Upper lobe of right lung (tissue), 1 donor: ENCODE measurements around the gene RAB1A. TPM values are rescaled to one million over a fixed set of nuclear protein-coding genes. Genes with fewer than 3 reads are reported as not detected.

Source experiments
- ATAC-seq: fragments of 200-7000 bp; cut with Tn5 transposase; one replicate; pipeline ENCODE4 v1.9.1; 2020; ENCODE audit warnings: mild to moderate bottlenecking, moderate library complexity
- DNase-seq: peaks from one replicate; pipeline ENCODE4 v3.0.0-alpha.2; 2020
- H3K27ac ChIP-seq: fragments of 200-600 bp; one replicate; pipeline ENCODE4 v1.8.0; 2022
- H3K27me3 ChIP-seq: fragments of 200-600 bp; one replicate; pipeline ENCODE4 v1.8.0; 2022; ENCODE audit warnings: mild to moderate bottlenecking
- H3K36me3 ChIP-seq: fragments of 200-600 bp; one replicate; pipeline ENCODE4 v1.8.0; 2022
- H3K4me1 ChIP-seq: fragments of 200-600 bp; one replicate; pipeline ENCODE4 v1.8.0; 2022
- H3K4me3 ChIP-seq: fragments of 200-600 bp; one replicate; pipeline ENCODE4 v1.8.0; 2022; ENCODE audit warnings: mild to moderate bottlenecking
- H3K9me3 ChIP-seq: fragments of 200-600 bp; one replicate; pipeline ENCODE4 v1.8.0; 2022
- CTCF ChIP-seq: fragments of 200-600 bp; IDR thresholded peaks from one replicate; pipeline ENCODE4 v1.8.0; 2022; ENCODE audit warnings: antibody characterized with exemption
- intact Hi-C: fragments of 100-400 bp; cut with DNase I; formaldehyde crosslinking; loops from one replicate; pipeline ENCODE4 v1.11.0; 2022
- total RNA-seq: library from RNA; stranded (reverse); fragmentation: NEBNext Ultra II Directional; extraction: Animal tissue kit (Norgen Biotek cat#: 25700); gene quantifications from one replicate; pipeline ENCODE4 v1.2.1, GENCODE V29; 2021
- donor health status: DM: no; HTN: yes; CAD: no; lungs with severe emphysema.

RAB1A gene
- total RNA-seq, 1 donor from 2014 or later, result 151 TPM

DNA sequence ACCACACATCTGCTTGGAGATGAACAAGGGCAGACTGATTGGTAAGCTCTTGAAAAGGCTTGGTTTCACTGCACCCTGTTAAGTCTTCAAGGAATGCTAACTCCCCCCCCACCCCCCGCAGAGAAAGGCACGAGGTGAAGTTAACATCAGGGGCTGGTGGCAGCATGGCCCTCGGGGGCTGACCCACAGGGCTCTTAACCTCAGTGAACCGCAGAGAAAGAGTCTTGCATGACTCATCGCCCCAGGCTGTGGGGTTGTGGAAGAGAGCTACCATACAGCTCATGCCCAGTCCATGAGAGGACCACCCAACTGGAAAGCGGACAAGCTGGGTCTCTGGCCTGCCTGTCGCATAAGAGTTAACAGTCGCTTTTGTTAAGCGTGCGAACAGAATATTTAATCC lies 84.3 kb downstream of the RAB1A start:
- no peak for DNase-seq
- Histone ChIP-seq H3K9me3 (peaks cover 7% of the 10 kb centered on the region), H3K27me3 (no peaks in the 10 kb centered on the region), H3K4me1 (no peaks in the 10 kb centered on the region), H3K4me3 (no peak overlapping the region), H3K27ac (no peak overlapping the region), H3K36me3 (no peaks in the 10 kb centered on the region)
- no peak for ATAC-seq
- intact Hi-C loops, result no loop called here
- TF ChIP-seq CTCF, result no peak

DNA sequence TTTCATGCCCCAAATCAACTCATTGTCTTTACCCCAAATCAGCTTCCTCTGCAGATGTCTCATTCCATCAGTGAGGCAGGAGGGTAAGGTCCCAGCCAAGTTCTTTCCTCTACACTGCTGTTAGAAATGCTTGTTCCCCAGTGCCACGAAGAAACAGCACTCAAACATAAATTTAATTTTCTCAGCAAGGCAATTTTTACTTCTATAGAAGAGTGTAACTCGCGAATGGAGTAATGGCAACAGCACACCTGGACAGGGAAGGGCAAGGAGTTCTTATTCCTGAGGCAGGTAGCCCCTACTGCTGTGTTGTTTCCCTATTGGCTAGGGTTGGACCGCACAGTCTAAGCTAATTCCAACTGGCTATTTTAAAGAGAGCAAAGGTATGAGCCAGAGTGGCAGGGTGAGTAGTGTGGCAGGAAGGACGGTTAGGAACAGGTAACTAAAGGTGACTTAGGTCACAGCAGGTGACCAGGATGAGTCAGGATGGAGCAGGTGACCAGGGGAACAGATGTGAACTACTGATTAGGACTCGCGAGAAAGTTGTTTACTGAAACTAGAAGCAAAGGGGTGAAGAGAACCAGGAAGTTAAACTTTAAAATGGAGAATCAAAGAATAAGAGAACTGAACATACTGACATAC lies 85.7 kb downstream of the RAB1A start:
- Histone ChIP-seq H3K9me3 (peaks cover 7% of the 10 kb centered on the region), H3K4me1 (peaks cover 5% of the 10 kb centered on the region), H3K27ac (no peak overlapping the region), H3K4me3 (no peak overlapping the region), H3K36me3 (no peaks in the 10 kb centered on the region), H3K27me3 (no peaks in the 10 kb centered on the region)
- ATAC-seq (no peak), DNase-seq (no peak)
- TF ChIP-seq CTCF, result no peak
- intact Hi-C loops, result loop anchor here (5.0 kb wide), 1 partner anchor 127 kb away; no protein-coding TSS in a partner anchor

DNA sequence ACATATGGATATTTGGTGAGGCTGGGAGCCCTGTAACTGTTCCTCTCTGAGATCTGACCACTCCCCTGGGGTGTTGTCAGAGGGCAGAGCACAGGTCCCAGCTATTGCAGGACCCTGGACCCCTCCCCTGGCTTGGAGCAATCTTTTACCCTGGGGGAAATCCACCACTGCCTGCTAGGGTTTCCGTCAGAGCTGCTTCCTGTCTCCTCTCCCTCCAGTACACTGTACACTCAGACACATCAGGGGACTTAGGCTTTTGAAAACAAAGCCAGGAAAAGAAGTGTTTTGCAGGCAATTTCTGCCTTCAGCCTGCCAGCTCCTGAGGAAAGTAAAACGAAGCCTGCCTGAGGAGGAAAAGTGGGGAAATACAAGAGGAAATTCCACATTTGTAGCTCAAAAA lies 86.9 kb downstream of the RAB1A start:
- Histone ChIP-seq H3K4me1 (peaks cover 5% of the 10 kb centered on the region), H3K4me3 (no peak overlapping the region), H3K27ac (no peak overlapping the region), H3K9me3 (peaks cover 7% of the 10 kb centered on the region), H3K27me3 (no peaks in the 10 kb centered on the region), H3K36me3 (no peaks in the 10 kb centered on the region)
- no peak for TF ChIP-seq CTCF
- no peak for ATAC-seq
- intact Hi-C loops, result loop anchor here (5.0 kb wide), 1 partner anchor 126 kb away; no protein-coding TSS in a partner anchor
- no peak for DNase-seq

GRCh38 chr2:65040400-65041261 lies 89.3 kb downstream of the RAB1A start:
- peak; percentile 100 for ATAC-seq
- Histone ChIP-seq H3K4me1 (peaks cover 5% of the 10 kb centered on the region), H3K27ac (no peak overlapping the region), H3K9me3 (peaks cover 7% of the 10 kb centered on the region), H3K4me3 (peak overlapping the region; percentile 20), H3K36me3 (no peaks in the 10 kb centered on the region), H3K27me3 (no peaks in the 10 kb centered on the region)
- DNase-seq, result peak; percentile 86
- TF ChIP-seq CTCF, result peak; percentile 99
- intact Hi-C loops, result loop anchor here (5.0 kb wide), 1 partner anchor 123 kb away; no protein-coding TSS in a partner anchor

GRCh38 chr2:65039640-65040039 lies 90.3 kb downstream of the RAB1A start:
- no peaks in the 10 kb centered on the region for H3K27me3 ChIP-seq
- no peak for TF ChIP-seq CTCF
- no peaks in the 10 kb centered on the region for H3K36me3 ChIP-seq
- H3K4me3 ChIP-seq, result no peak overlapping the region
- ATAC-seq (no peak), DNase-seq (no peak)
- no peak overlapping the region for H3K27ac ChIP-seq
- peaks cover 7% of the 10 kb centered on the region for H3K9me3 ChIP-seq
- intact Hi-C loops, result loop anchor here (5.0 kb wide), 1 partner anchor 122 kb away; no protein-coding TSS in a partner anchor
- peaks cover 5% of the 10 kb centered on the region for H3K4me1 ChIP-seq
